Endothelial cell of umbilical vein (primary cell): ENCODE measurements around the gene TEX29. TPM values are rescaled to one million over a fixed set of nuclear protein-coding genes. Genes with fewer than 3 reads are reported as not detected.

ENCODE experiments used
- BruUV-seq: library from RNA; stranded (reverse); fragments of 400-500 nt; replicated peaks from 2 replicates; lab custom pipeline; 2021; lab: Mats Ljungman, UMichigan
- CTCF ChIA-PET: fragments of 300-600, 350-600 bp; sonication (Branson Sonifier 250); formaldehyde crosslinking; loops from one replicate; lab custom pipeline; 2021; ENCODE audit warnings: antibody characterized with exemption, inconsistent platforms; lab: Charles Lee
- POLR2A ChIA-PET: fragments of 300-600, 350-600 bp; sonication (Branson Sonifier 250); formaldehyde crosslinking; loops from one replicate; lab custom pipeline; 2021; ENCODE audit warnings: antibody characterized with exemption, inconsistent platforms; lab: Charles Lee
- DNase-seq: peaks from one replicate; pipeline ENCODE4 v3.0.0-alpha.2; 2011; ENCODE audit warnings: low read depth, low spot score
- FAIRE-seq: peaks from 2 replicates; lab custom pipeline; 2011; peaks lifted over from hg19 to GRCh38; lab: Jason Lieb, UNC
- H2AFZ ChIP-seq: 2 replicates; pipeline ENCODE4 v1.6.0; 2012; ENCODE audit warnings: low read depth, low read length, control low read depth, inconsistent platforms
- H3K27ac ChIP-seq: 2 replicates; pipeline ENCODE4 v1.5.1; 2011; ENCODE audit warnings: low read depth, mild to moderate bottlenecking, control low read depth, low read length, moderate library complexity; ENCODE audit not compliant: insufficient read depth
- H3K27me3 ChIP-seq, 2 experiments: 2 replicates each; pipeline versions ENCODE4 v1.6.0 to v1.6.1; 2011; ENCODE audit warnings: low read length in 2 of 2, mixed read lengths in 1 of 2; ENCODE audit not compliant: control insufficient read depth in 2 of 2, insufficient read depth in 2 of 2
- H3K36me3 ChIP-seq, 2 experiments: 2 replicates in 1 of 2; 3 replicates in 1 of 2; pipeline ENCODE4 v1.5.1; 2011; ENCODE audit warnings: low read length in 2 of 2, mild to moderate bottlenecking in 1 of 2, moderate library complexity in 1 of 2; ENCODE audit not compliant: control insufficient read depth in 2 of 2, insufficient read depth in 2 of 2; ENCODE audit errors: extremely low read depth in 1 of 2
- H3K4me1 ChIP-seq: 3 replicates; pipeline ENCODE4 v1.5.1; 2011; ENCODE audit warnings: mild to moderate bottlenecking, low read length; ENCODE audit not compliant: control insufficient read depth, insufficient read depth; ENCODE audit errors: extremely low read depth
- H3K4me2 ChIP-seq: 2 replicates; pipeline ENCODE4 v1.6.1; 2011; ENCODE audit warnings: low read length, control low read depth, mixed read lengths; ENCODE audit not compliant: insufficient read depth
- H3K4me3 ChIP-seq, 3 experiments: fragments of 200-600 bp in 1 of 3; sonication (generic), shearing (Covaris generic) in 1 of 3; replicated peaks in 1 of 3; 2 replicates each; pipeline ENCODE4 v1.5.1; 2011 to 2016; ENCODE audit warnings: control low read depth in 3 of 3, low read length in 3 of 3, mild to moderate bottlenecking in 2 of 3, inconsistent platforms in 1 of 3, low read depth in 1 of 3, moderate library complexity in 1 of 3; ENCODE audit not compliant: insufficient read depth in 1 of 3
- H3K79me2 ChIP-seq: 2 replicates; pipeline ENCODE4 v1.6.0; 2012; ENCODE audit warnings: low read length, inconsistent platforms; ENCODE audit not compliant: control insufficient read depth, insufficient read depth
- H3K9ac ChIP-seq: replicated peaks from 2 replicates; pipeline ENCODE3; 2011; ENCODE audit warnings: low read length, control low read depth; ENCODE audit not compliant: insufficient read depth; ENCODE audit errors: extremely low read depth
- H3K9me1 ChIP-seq: replicated peaks from 3 replicates; pipeline ENCODE4 v1.6.0; 2011; ENCODE audit warnings: mild to moderate bottlenecking, low read length; ENCODE audit not compliant: control insufficient read depth, insufficient read depth; ENCODE audit errors: extremely low read depth
- H3K9me3 ChIP-seq: replicated peaks from 2 replicates; pipeline ENCODE4 v1.5.1; 2012; ENCODE audit warnings: low read length, inconsistent platforms; ENCODE audit not compliant: control insufficient read depth, insufficient read depth
- H4K20me1 ChIP-seq: replicated peaks from 2 replicates; pipeline ENCODE3; 2011; ENCODE audit warnings: mild to moderate bottlenecking, low read length; ENCODE audit not compliant: control insufficient read depth, insufficient read depth; ENCODE audit errors: extremely low read depth
- CTCF ChIP-seq, 2 donors: IDR thresholded peaks; 1 replicate in 1 of 2; 2 replicates in 1 of 2; pipeline ENCODE4 v1.5.1; 2011; ENCODE audit warnings: low read length in 2 of 2, mild to moderate bottlenecking in 2 of 2, moderate library complexity in 2 of 2, control low read depth in 1 of 2, inconsistent platforms in 1 of 2, low read depth in 1 of 2; ENCODE audit not compliant: insufficient read depth in 1 of 2; ENCODE audit errors: extremely low read depth in 1 of 2
- EZH2 ChIP-seq: IDR thresholded peaks from 2 replicates; pipeline ENCODE4 v1.6.1; 2012; ENCODE audit warnings: borderline replicate concordance, low read depth, mild to moderate bottlenecking, moderate library complexity, low read length, inconsistent platforms; ENCODE audit not compliant: severe bottlenecking
- FOS ChIP-seq: IDR thresholded peaks from 2 replicates; pipeline ENCODE4 v1.6.1; 2011; ENCODE audit warnings: mild to moderate bottlenecking, low read length, moderate library complexity, borderline replicate concordance; ENCODE audit not compliant: insufficient read depth
- GATA2 ChIP-seq: IDR thresholded peaks from 2 replicates; pipeline ENCODE4 v1.7.0; 2011; ENCODE audit warnings: low read depth, mild to moderate bottlenecking, moderate library complexity, mixed read lengths, low read length; ENCODE audit not compliant: insufficient read length, insufficient read depth
- JUN ChIP-seq: IDR thresholded peaks from 2 replicates; pipeline ENCODE4 v1.6.1; 2011; ENCODE audit warnings: borderline replicate concordance, low read depth; ENCODE audit not compliant: insufficient read length, insufficient read depth
- MAX ChIP-seq: IDR thresholded peaks from 2 replicates; pipeline ENCODE4 v1.6.1; 2011; ENCODE audit not compliant: insufficient read depth, insufficient read length
- MYC ChIP-seq: IDR thresholded peaks from one replicate; pipeline ENCODE4 v1.6.1; 2011; ENCODE audit warnings: mild to moderate bottlenecking, low read depth, low read length
- POLR2A ChIP-seq: IDR thresholded peaks from 2 replicates; pipeline ENCODE4 v1.6.1; 2012; ENCODE audit warnings: low read depth, mild to moderate bottlenecking, control low read depth, low read length
- POLR2AphosphoS5 ChIP-seq: IDR thresholded peaks from 2 replicates; pipeline ENCODE4 v1.6.1; 2012; ENCODE audit warnings: low read depth, mild to moderate bottlenecking, control low read depth, low read length, moderate library complexity; ENCODE audit not compliant: insufficient read depth
- dilution Hi-C: fragments of 300-500 bp; cut with MboI; formaldehyde crosslinking; loops from one replicate; pipeline ENCODE4 v1.15.0; 2019; ENCODE audit warnings: low sequenced_read_pairs; ENCODE audit not compliant: extremely low pct_ligation_motif_present
- intact Hi-C: fragments of 100-400 bp; cut with micrococcal nuclease; formaldehyde crosslinking; loops from one replicate; pipeline ENCODE4 v1.10.0; 2022
- polyA plus RNA-seq, 4 experiments: library from polyadenylated mRNA; depleted of rRNA in 3 of 4; stranded (reverse) in 3 of 4; unstranded in 1 of 4; fragments of >200 nt; gene quantifications; 2 replicates each; pipeline versions ENCODE4 v1.2.1 to v1.2.3, GENCODE V29; 2011 to 2012; ENCODE audit warnings: missing spikeins in 1 of 4
- total RNA-seq: library from RNA; stranded (reverse); gene quantifications from 2 replicates; pipeline ENCODE4 v1.2.3, GENCODE V29; 2021

TEX29 gene
- total and polyA plus RNA-seq, 2 donors (not counting 3 experiments of a cell fraction or from before 2014, with no cell fraction given), result 0.44 TPM; not detected in 1

- DNase-seq, result no peak
- CTCF ChIA-PET, result no interaction called here
- no peak for FAIRE-seq
These were observed 16.2 kb downstream of the TEX29 start for GRCh38 chr13:111336666-111337065.

More at GRCh38 chr13:111336666-111337065, 16.2 kb downstream of the TEX29 start:
- dilution Hi-C loops (no loop called here), intact Hi-C loops (no loop called here)
- H3K9me1 ChIP-seq, result no peaks in the 10 kb centered on the region
- H3K4me2 ChIP-seq, result no peak overlapping the region
- no peak overlapping the region for H3K9ac ChIP-seq
- no peaks in the 10 kb centered on the region for H4K20me1 ChIP-seq
- no peaks in the 10 kb centered on the region for H3K9me3 ChIP-seq
- TF ChIP-seq FOS (no peak), GATA2 (no peak), CTCF (IDR thresholded peaks at IDR 0.05; ENCODE audit: extremely low read depth in 1 of 2, insufficient read depth in 1 of 2, low read depth in 1 of 2, low read length in 2 of 2) (no peak), POLR2A (no peak), EZH2 (no peak), MYC (no peak), POLR2AphosphoS5 (no peak), JUN (no peak), MAX (no peak)
- H3K4me1 ChIP-seq, result no peaks in the 10 kb centered on the region
- no peak overlapping the region for H3K27ac ChIP-seq
- H3K27me3 ChIP-seq, result no peaks in the 10 kb centered on the region
- no peak overlapping the region for H3K4me3 ChIP-seq
- no peaks in the 10 kb centered on the region for H3K79me2 ChIP-seq
- POLR2A ChIA-PET, result no interaction called here
- H2AFZ ChIP-seq, result no peak overlapping the region
- no peaks in the 10 kb centered on the region for H3K36me3 ChIP-seq
- BruUV-seq, result no TSS peak
